Left lung (tissue), 10 donors: Measurements from ENCODE around the gene USP40. TPM values are rescaled to one million over a fixed set of nuclear protein-coding genes. Genes with fewer than 3 reads are reported as not detected.

Experiments used
- ATAC-seq: fragments of 200-7000 bp; cut with Tn5 transposase; one replicate; pipeline ENCODE4 v1.9.1; 2020; ENCODE audit warnings: moderate library complexity
- DNase-seq, 4 donors: peaks; one replicate each; pipeline ENCODE4 v3.0.0-alpha.2; 2013 to 2020
- H3K27ac ChIP-seq, 2 donors: fragments of 200-600 bp; sonication (generic) in 1 of 2; one replicate each; pipeline versions ENCODE4 v1.5.0 to v1.8.0; 2020 to 2021
- H3K27me3 ChIP-seq, 2 donors: fragments of 200-600 bp; sonication (generic) in 1 of 2; one replicate each; pipeline versions ENCODE4 v1.5.0 to v1.8.0; 2020 to 2021
- H3K36me3 ChIP-seq, 2 donors: fragments of 200-600 bp; sonication (generic) in 1 of 2; one replicate each; pipeline versions ENCODE4 v1.5.0 to v1.8.0; 2020 to 2021
- H3K4me1 ChIP-seq, 2 donors: fragments of 200-600 bp; one replicate each; pipeline ENCODE4 v1.8.0; 2021
- H3K4me3 ChIP-seq, 2 donors: fragments of 200-600 bp; sonication (generic) in 1 of 2; one replicate each; pipeline versions ENCODE4 v1.5.0 to v1.8.0; 2020 to 2021; ENCODE audit warnings: mild to moderate bottlenecking in 1 of 2
- H3K9me3 ChIP-seq, 2 donors: fragments of 200-600 bp; sonication (generic) in 1 of 2; one replicate each; pipeline versions ENCODE4 v1.5.0 to v1.8.0; 2020 to 2021
- CTCF ChIP-seq, 2 donors: fragments of 200-600 bp; sonication (generic) in 1 of 2; IDR thresholded peaks; one replicate each; pipeline versions ENCODE4 v1.5.0 to v1.8.0; 2021; ENCODE audit warnings: antibody characterized with exemption in 2 of 2
- intact Hi-C, 2 donors: fragments of 100-400 bp; cut with DNase I; formaldehyde crosslinking; loops; one replicate each; pipeline versions ENCODE4 v1.11.2 to v1.14.2; 2022
- polyA plus RNA-seq, 6 donors: library from polyadenylated mRNA; unstranded; fragments of 120-200 nt; gene quantifications; one replicate each; pipeline ENCODE4 v1.2.1, GENCODE V29; 2013; ENCODE audit not compliant: insufficient read length in 6 of 6
- total RNA-seq, 2 donors: library from RNA; stranded (reverse); fragmentation: NEBNext Ultra II Directional; extraction: Animal tissue kit (Norgen Biotek cat#: 25700); gene quantifications; one replicate each; pipeline ENCODE4 v1.2.1, GENCODE V29; 2021
- donor health status: DM: no; HTN: yes; CAD: no.
- donor health status: DM: no; HTN: no; CAD: no.

The USP40 gene
- total and polyA plus RNA-seq, 8 donors = 40.0 to 60.5 (median 46.0) TPM

DNA sequence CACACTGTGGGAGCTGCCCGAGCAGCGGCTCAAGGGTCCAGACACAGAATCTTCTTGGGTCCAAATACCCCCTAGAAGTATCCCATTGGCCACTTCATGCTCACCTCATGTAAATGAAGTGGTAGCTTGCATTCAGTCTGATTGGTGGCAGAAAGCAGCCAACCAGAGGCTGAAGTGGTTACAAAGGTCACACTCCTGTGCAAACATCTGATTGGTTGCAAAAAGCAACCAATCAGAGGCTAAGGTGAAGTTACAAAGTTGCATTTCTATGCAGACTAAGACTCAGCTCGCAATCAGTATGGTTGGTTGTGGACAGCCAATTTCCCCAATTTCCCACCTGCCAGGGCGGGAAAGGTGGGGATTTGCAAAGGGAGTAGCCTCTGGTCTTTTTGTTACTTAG lies 118.0 kb downstream of the USP40 start:
- Histone ChIP-seq H3K4me1 (no peaks in the 10 kb centered on the region), H3K36me3 (peaks cover 0 to 99% of the 10 kb centered on the region in 2 donors), H3K4me3 (no peak overlapping the region), H3K9me3 (no peaks in the 10 kb centered on the region), H3K27me3 (no peaks in the 10 kb centered on the region), H3K27ac (no peak overlapping the region)
- DNase-seq = peak in 1 of 4 donors; percentile 17
- intact Hi-C loops = no loop called here
- TF ChIP-seq CTCF (IDR thresholded peaks at IDR 0.05) = no peak
- no peak for ATAC-seq

- DNase-seq (peak in 1 of 4 donors; percentile 26), ATAC-seq (no peak)
- H3K27me3 ChIP-seq = no peaks in the 10 kb centered on the region
- H3K27ac ChIP-seq = no peak overlapping the region
- intact Hi-C loops = no loop called here
- H3K4me1 ChIP-seq = no peaks in the 10 kb centered on the region
- H3K36me3 ChIP-seq = peaks cover 0 to 95% of the 10 kb centered on the region in 2 donors
- no peak overlapping the region for H3K4me3 ChIP-seq
- H3K9me3 ChIP-seq = no peaks in the 10 kb centered on the region
- TF ChIP-seq CTCF (IDR thresholded peaks at IDR 0.05) = no peak
Measured at GRCh38 chr2:233448220-233448559, 118.4 kb downstream of the USP40 start.

DNA sequence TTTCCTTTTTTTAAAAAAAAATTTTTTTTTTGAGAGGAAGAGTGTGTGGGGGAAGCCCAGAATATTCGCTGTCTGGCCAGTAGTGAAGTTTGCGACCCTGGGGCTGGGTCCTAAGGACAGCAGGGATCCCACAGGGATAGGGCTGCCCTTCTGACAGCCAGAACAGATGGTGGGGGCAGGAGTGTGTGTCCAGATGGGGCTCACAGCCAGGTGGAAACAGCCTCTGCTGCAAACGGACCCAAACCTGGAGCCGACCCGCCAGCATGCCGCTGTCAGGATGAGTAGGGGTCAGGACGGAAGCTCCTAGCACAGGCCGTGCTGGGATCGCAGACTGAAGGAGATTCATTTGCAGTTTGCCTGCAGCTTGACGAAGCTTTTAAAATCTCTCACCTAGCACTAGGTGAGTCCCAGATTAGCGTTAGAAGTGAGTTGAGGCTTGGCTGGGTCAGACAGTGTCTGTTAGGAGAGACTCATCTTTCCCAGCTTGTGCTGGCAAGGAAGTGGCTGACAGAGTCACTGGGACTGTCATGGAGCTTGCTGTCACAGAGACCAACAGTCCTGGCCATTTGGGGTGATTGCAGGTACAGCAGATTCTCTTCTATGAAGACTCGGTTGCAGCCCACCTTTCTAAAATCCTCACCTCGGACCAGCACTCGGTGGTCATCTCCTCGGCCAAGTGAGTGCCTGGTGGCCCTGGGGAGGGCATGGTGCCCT lies 118.9 kb downstream of the USP40 start:
- intact Hi-C loops = no loop called here
- Histone ChIP-seq H3K27me3 (no peaks in the 10 kb centered on the region), H3K27ac (no peak overlapping the region), H3K36me3 (peaks cover 0 to 95% of the 10 kb centered on the region in 2 donors), H3K9me3 (no peaks in the 10 kb centered on the region), H3K4me3 (no peak overlapping the region), H3K4me1 (no peaks in the 10 kb centered on the region)
- ATAC-seq (no peak), DNase-seq (peak in 1 of 4 donors; percentile 20)
- TF ChIP-seq CTCF (IDR thresholded peaks at IDR 0.05) = no peak

GRCh38 chr2:233446606-233447305 lies 119.8 kb downstream of the USP40 start:
- TF ChIP-seq CTCF (IDR thresholded peaks at IDR 0.05) = no peak
- intact Hi-C loops = no loop called here
- DNase-seq (peak in 2 of 4 donors; percentile 27 to 60), ATAC-seq (no peak)
- H3K27ac ChIP-seq = no peak overlapping the region
- no peak overlapping the region for H3K4me3 ChIP-seq
- H3K4me1 ChIP-seq = no peaks in the 10 kb centered on the region
- no peaks in the 10 kb centered on the region for H3K9me3 ChIP-seq
- no peaks in the 10 kb centered on the region for H3K27me3 ChIP-seq
- H3K36me3 ChIP-seq = peaks cover 0 to 95% of the 10 kb centered on the region in 2 donors

- intact Hi-C loops = no loop called here
- DNase-seq (peak in 1 of 4 donors; percentile 9), ATAC-seq (no peak)
- Histone ChIP-seq H3K4me1 (no peaks in the 10 kb centered on the region), H3K4me3 (no peak overlapping the region), H3K27me3 (no peaks in the 10 kb centered on the region), H3K36me3 (peaks cover 0 to 95% of the 10 kb centered on the region in 2 donors), H3K27ac (no peak overlapping the region), H3K9me3 (no peaks in the 10 kb centered on the region)
- TF ChIP-seq CTCF (IDR thresholded peaks at IDR 0.05) = no peak
Measured at GRCh38 chr2:233446121-233446520, 120.5 kb downstream of the USP40 start.
